ENCODE results near the gene SLC45A3.

- no peak for TF ChIP-seq POLR2A (IDR thresholded peaks at IDR 0.05; ENCODE audit: low read depth, low read length)
- TF ChIP-seq TAF1 (IDR thresholded peaks at IDR 0.05; ENCODE audit: low read depth, low read length): no peak
- TF ChIP-seq POLR2AphosphoS5 (IDR thresholded peaks at IDR 0.05; ENCODE audit: low read depth, low read length): no peak
Measured at GRCh38 chr1:205667909-205668643, 12.2 kb downstream of the SLC45A3 start.
